ENCODE data around the gene SNX21.

Gene SNX21

GRCh38 chr20:45882469-45883099 is 49.0 kb downstream of the SNX21 start:
- no peak for DNase-seq (ENCODE audit: low read depth)

DNA sequence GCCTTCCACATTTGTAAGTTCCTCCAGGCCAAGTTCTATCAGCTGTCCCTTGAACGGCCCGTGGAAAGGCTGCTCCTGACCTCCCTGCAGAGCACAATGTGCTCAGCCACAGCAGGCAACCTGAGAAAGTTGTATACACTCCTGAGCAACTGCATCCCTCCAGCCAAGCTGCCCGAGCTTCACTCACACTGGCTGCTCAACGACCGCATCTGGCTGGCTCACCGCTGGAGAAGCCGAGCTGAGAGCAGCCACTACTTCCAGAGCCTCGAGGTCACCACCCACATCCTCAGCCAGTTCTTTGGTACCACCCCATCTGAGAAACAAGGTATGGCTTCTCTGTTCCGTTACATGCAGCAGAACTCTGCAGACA is 49.5 kb downstream of the SNX21 start:
- DNase-seq (ENCODE audit: low read depth), result no peak

GRCh38 chr20:45886590-45887345 is 53.2 kb downstream of the SNX21 start:
- no peak for DNase-seq (ENCODE audit: low read depth)

DNA sequence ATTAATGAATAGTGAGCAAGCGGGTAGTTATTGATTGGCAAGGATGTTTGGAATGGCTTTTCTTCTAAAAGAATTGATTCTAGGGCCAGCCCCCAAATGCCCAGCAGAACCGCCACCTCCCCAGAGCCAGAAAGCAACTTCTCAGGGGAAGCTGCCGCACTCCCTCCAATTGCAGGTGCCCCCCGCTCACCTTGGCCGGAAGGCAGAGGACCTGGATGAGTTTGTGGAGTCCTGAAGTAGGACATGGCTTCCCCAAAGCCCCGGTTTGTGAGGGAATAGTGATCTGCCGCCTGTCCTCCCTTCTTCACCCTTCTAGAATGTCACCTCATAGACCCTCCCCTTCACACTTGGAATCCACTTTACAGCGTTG is 53.7 kb downstream of the SNX21 start, which contains the start of gene SPATA25:
TSS of gene SPATA25 (minus strand) at position 277 of the 370 bp plus-strand sequence. CDS start at position 245, 32 bp downstream.
- DNase-seq (ENCODE audit: low read depth), result no peak

- DNase-seq (ENCODE audit: low read depth), result no peak
These were observed 55.1 kb downstream of the SNX21 start for GRCh38 chr20:45888681-45889080.

DNA sequence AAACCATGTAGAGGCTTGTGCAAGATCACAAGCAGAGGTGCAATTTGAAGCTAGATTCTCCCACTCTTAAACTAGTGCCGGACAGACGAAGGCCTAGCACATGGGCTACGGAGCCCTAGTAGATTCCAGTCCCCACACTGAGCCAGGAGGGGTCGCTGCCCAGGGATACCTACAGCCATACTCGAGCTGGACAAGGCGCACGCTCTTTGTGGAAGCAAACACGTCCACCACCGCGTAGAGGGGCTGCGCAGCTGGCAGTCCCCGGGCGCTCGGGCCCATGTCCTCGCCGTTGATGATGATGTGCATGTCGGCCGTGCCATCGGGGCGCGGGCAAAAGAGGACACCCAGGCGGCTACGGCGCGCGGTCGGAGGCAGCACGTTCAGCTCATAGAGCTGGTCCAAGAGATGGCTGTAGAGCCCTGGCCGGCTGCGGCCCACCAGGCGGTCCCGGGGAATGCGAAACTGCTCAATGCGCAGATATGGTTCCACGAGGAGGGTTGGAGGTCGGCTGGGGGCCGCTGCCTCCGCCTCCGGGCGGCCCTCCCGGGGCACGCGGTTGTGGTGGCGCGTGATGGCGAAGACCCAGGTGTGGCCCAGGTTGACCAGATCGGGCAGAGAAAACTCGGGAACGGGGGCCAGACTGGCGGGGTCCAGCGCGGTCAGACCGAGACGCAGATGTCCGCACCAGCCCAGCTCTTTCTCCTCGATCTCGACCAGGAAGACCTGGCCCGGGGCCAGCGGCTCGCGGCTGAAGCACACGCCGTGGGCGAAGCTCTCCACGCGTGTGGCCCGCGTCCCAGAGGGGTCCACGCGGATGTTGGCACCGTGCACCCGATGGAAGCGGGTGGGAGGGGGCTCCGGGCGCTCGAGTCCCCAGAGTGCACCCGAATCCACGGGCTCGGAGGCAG is 56.7 kb downstream of the SNX21 start:
- peak; percentile 60 for DNase-seq (ENCODE audit: low read depth)

DNA sequence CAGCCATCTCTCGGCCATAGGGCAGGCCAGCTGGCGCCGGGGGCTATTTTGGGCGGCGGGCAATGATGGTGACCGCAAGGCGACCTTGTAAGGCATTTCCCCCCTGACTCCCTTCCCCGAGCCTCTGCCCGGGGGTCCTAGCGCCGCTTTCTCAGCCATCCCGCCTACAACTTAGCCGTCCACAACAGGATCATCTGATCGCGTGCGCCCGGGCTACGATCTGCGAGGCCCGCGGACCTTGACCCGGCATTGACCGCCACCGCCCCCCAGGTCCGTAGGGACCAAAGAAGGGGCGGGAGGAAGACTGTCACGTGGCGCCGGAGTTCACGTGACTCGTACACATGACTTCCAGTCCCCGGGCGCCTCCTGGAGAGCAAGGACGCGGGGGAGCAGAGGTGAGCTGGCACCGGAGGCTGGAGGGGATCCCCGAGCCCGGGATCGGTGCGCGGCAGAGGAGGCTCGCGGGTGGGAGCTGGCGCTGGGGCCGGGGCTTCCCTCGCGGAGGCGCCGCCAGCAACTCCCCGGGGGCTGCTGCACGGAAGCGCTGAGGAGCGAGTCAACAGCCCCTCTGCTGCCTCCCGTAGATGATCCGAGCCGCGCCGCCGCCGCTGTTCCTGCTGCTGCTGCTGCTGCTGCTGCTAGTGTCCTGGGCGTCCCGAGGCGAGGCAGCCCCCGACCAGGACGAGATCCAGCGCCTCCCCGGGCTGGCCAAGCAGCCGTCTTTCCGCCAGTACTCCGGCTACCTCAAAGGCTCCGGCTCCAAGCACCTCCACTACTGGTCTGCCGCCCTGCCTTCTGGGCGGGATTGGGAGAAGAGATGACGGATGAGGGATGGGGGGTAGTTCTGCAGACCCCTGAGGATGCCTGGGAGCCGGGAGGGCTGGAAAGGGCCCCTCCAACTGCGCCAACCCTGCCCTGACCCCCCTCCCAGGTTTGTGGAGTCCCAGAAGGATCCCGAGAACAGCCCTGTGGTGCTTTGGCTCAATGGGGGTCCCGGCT is 57.7 kb downstream of the SNX21 start, which contains the start of the genes CTSA and NEURL2:
TSS of gene CTSA (plus strand) at position 351 of the 999 bp plus-strand sequence. CDS start at position 585, 234 bp downstream.
TSS of gene NEURL2 (minus strand) at position 224 of the 999 bp plus-strand sequence. CDS start at position 7, 217 bp downstream.
- DNase-seq (ENCODE audit: low read depth), result peak; percentile 82

GRCh38 chr20:45892049-45892825 is 58.6 kb downstream of the SNX21 start:
- DNase-seq (ENCODE audit: low read depth), result no peak

All from GM04504 (cell line).